ENCODE results near the gene CDIP1.

- no peak for TF ChIP-seq HNF4A (conservative IDR thresholded peaks at IDR 0.05)
- TF ChIP-seq YY1 (IDR thresholded peaks at IDR 0.05), result no peak
- TF ChIP-seq CTCF (IDR thresholded peaks at IDR 0.05; ENCODE audit: low read depth, low read length, missing input control), result peak; percentile 52
- TF ChIP-seq REST (IDR thresholded peaks at IDR 0.05), result no peak
- TF ChIP-seq, protein P1, sequence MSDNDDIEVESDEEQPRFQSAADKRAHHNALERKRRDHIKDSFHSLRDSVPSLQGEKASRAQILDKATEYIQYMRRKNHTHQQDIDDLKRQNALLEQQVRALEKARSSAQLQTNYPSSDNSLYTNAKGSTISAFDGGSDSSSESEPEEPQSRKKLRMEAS (IDR thresholded peaks at IDR 0.05), result no peak
- TF ChIP-seq HNF4G (IDR thresholded peaks at IDR 0.05), result no peak
- peak; percentile 62 to 82 for TF ChIP-seq RAD21 (IDR thresholded peaks at IDR 0.05)
- TF ChIP-seq TAF1 (conservative IDR thresholded peaks at IDR 0.05), result no peak
- no peak for TF ChIP-seq JUND (IDR thresholded peaks at IDR 0.05)
- no peak for TF ChIP-seq FOXA1 (IDR thresholded peaks at IDR 0.05)
These were observed 27.0 kb downstream of the CDIP1 start for GRCh38 chr16:4511441-4512082.
